PC-9 (cell line): ENCODE results near the gene INS. TPM values are rescaled to one million over a fixed set of nuclear protein-coding genes. Genes with fewer than 3 reads are reported as not detected.

Experiments used
- BruUV-seq: library from RNA; stranded (reverse); fragments of 400-500 nt; replicated peaks from 2 replicates; lab custom pipeline; 2021; lab: Mats Ljungman, UMichigan
- CTCF ChIA-PET: fragments of 300-600 bp; sonication (Branson Sonifier 250); formaldehyde crosslinking; loops from one replicate; lab custom pipeline; 2022; ENCODE audit warnings: antibody characterized with exemption; lab: Charles Lee
- POLR2A ChIA-PET: fragments of 300-600 bp; sonication (Branson Sonifier 250); formaldehyde crosslinking; loops from one replicate; lab custom pipeline; 2022; ENCODE audit warnings: antibody characterized with exemption; ENCODE audit not compliant: unreplicated experiment; lab: Charles Lee
- DNase-seq, 2 experiments: peaks; one replicate each; pipeline versions ENCODE4 v3.0.0 to v3.0.0-alpha.2; 2015 to 2022; ENCODE audit warnings: mixed read lengths in 1 of 2
- H2AFZ ChIP-seq: fragments of 200-600 bp; sonication (generic); 2 replicates; pipeline ENCODE4 v1.8.1; 2017; ENCODE audit warnings: antibody characterized with exemption
- H3F3A ChIP-seq: fragments of 200-600 bp; sonication (generic); 2 replicates; pipeline ENCODE4 v1.8.1; 2017; ENCODE audit warnings: antibody characterized with exemption, mild to moderate bottlenecking, low read depth; ENCODE audit not compliant: insufficient read depth
- H3K27ac ChIP-seq: fragments of 200-600 bp; sonication (generic); 2 replicates; pipeline ENCODE4 v1.6.1; 2016; ENCODE audit warnings: mixed run types
- H3K27me3 ChIP-seq: fragments of 200-600 bp; sonication (generic); 2 replicates; pipeline ENCODE4 v1.6.1; 2016; ENCODE audit warnings: low read depth, mixed run types; ENCODE audit not compliant: insufficient read depth
- H3K36me3 ChIP-seq: fragments of 200-600 bp; sonication (generic); 2 replicates; pipeline ENCODE4 v1.6.1; 2016; ENCODE audit warnings: low read depth, mixed run types
- H3K4me1 ChIP-seq: fragments of 200-600 bp; sonication (generic); replicated peaks from 2 replicates; pipeline ENCODE4 v1.6.1; 2016; ENCODE audit warnings: mixed run types; ENCODE audit not compliant: insufficient read depth
- H3K4me2 ChIP-seq: fragments of 200-600 bp; sonication (generic); 2 replicates; pipeline ENCODE4 v1.6.1; 2017; ENCODE audit warnings: mixed run types
- H3K4me3 ChIP-seq: fragments of 200-600 bp; sonication (generic); 2 replicates; pipeline ENCODE4 v1.6.1; 2016; ENCODE audit warnings: mixed run types
- H3K79me2 ChIP-seq: fragments of 200-600 bp; sonication (generic); 2 replicates; pipeline ENCODE4 v1.6.1; 2017; ENCODE audit warnings: low read depth, mixed run types
- H3K9me2 ChIP-seq: fragments of 200-600 bp; sonication (generic); 2 replicates; pipeline ENCODE4 v1.8.1; 2017; ENCODE audit warnings: mild to moderate bottlenecking; ENCODE audit not compliant: insufficient read depth
- H3K9me3 ChIP-seq: fragments of 200-600 bp; sonication (generic); 2 replicates; pipeline ENCODE4 v1.8.1; 2016; ENCODE audit warnings: low read depth; ENCODE audit not compliant: insufficient read depth
- H4K20me1 ChIP-seq: fragments of 200-600 bp; sonication (generic); 2 replicates; pipeline ENCODE4 v1.8.1; 2017; ENCODE audit not compliant: insufficient read depth
- CTCF ChIP-seq: fragments of 200-600 bp; sonication (generic); conservative IDR thresholded peaks from 2 replicates; pipeline ENCODE4 v1.6.1; 2017; ENCODE audit warnings: mixed run types, antibody characterized with exemption, mild to moderate bottlenecking, moderate library complexity
- EZH2 ChIP-seq: fragments of 200-600 bp; sonication (generic); IDR thresholded peaks from 2 replicates; pipeline ENCODE4 v1.8.0; 2017; ENCODE audit warnings: antibody characterized with exemption, low read depth
- intact Hi-C: fragments of 100-400 bp; cut with micrococcal nuclease; formaldehyde crosslinking; loops from one replicate; pipeline ENCODE4 v1.10.0; 2022; ENCODE audit not compliant: unreplicated experiment
- microRNA-seq: library from miRNA; unstranded; fragments of <30 nt; microRNA quantifications from one replicate; pipeline ENCODE4 v1.2.0, GENCODE V29; 2021; ENCODE audit warnings: borderline number of aligned reads, borderline replicate concordance
- total RNA-seq: library from RNA; stranded (reverse); gene quantifications from 2 replicates; pipeline ENCODE4 v1.2.3, GENCODE V29; 2021

The INS gene
- total RNA-seq, 1 experiment from 2014 or later: not detected

- Histone ChIP-seq H3K27me3 (no peaks in the 10 kb centered on the region; the same call in 1 of the 2 replicates), H2AFZ (no peak overlapping the region), H3K27ac (no peak overlapping the region), H3K4me3 (no peak overlapping the region), H4K20me1 (no peaks in the 10 kb centered on the region), H3K9me2 (no peaks in the 10 kb centered on the region), H3K4me2 (no peak overlapping the region), H3K9me3 (no peaks in the 10 kb centered on the region), H3K4me1 (no peaks in the 10 kb centered on the region), H3K36me3 (no peaks in the 10 kb centered on the region), H3K79me2 (no peaks in the 10 kb centered on the region), H3F3A (no peaks in the 10 kb centered on the region)
- no peak for TF ChIP-seq EZH2
- TF ChIP-seq CTCF: no peak
- BruUV-seq: no TSS peak
- POLR2A ChIA-PET: no interaction called here
- intact Hi-C loops: no loop called here
- no peak for DNase-seq
- CTCF ChIA-PET: no interaction called here
Measured at GRCh38 chr11:2113776-2114175, 47.2 kb downstream of the INS start.

- ChIA-PET CTCF (no interaction called here), POLR2A (no interaction called here)
- Histone ChIP-seq H3F3A (no peaks in the 10 kb centered on the region), H4K20me1 (no peaks in the 10 kb centered on the region), H3K4me1 (no peaks in the 10 kb centered on the region), H3K9me3 (no peaks in the 10 kb centered on the region), H2AFZ (no peak overlapping the region), H3K4me2 (no peak overlapping the region), H3K27ac (no peak overlapping the region), H3K79me2 (no peaks in the 10 kb centered on the region), H3K4me3 (no peak overlapping the region), H3K9me2 (no peaks in the 10 kb centered on the region), H3K27me3 (no peaks in the 10 kb centered on the region), H3K36me3 (no peaks in the 10 kb centered on the region)
- DNase-seq: no peak
- intact Hi-C loops: no loop called here
- TF ChIP-seq CTCF (no peak), EZH2 (no peak)
- BruUV-seq: no TSS peak
Measured at GRCh38 chr11:2110521-2110920, 50.5 kb downstream of the INS start.

Small RNAs within 50 kb of the gene (microRNA-seq; reads per million reads assigned to microRNA genes)
- gene MIR4686: not detected
- gene MIR483: not detected

Other genes with a start within 250 kb of the INS start
- 0.60 TPM in 1 of 2 replicates, not detected in the other for gene TNNT3, start 241.5 kb downstream of the INS start, total RNA-seq
- 66.4 and 76.3 TPM in 2 replicates for gene MRPL23, start 213.9 kb downstream of the INS start, total RNA-seq
- gene H19, start 163.4 kb downstream of the INS start, total RNA-seq: 0.26 and 0.53 TPM in 2 replicates
- gene IGF2, start 21.8 kb downstream of the INS start, total RNA-seq: 0.15 and 0.24 TPM in 2 replicates
- gene TH, start 10.6 kb upstream of the INS start, total RNA-seq: 2.2 and 2.5 TPM in 2 replicates
- not detected in 2 replicates for gene ASCL2, start 109.4 kb upstream of the INS start, total RNA-seq
- gene C11orf21, start 140.7 kb upstream of the INS start, total RNA-seq: not detected in 2 replicates
- gene TSPAN32, start 140.8 kb upstream of the INS start, total RNA-seq: not detected in 2 replicates
- 180 and 231 TPM in 2 replicates for gene CD81, start 216.1 kb upstream of the INS start, total RNA-seq
- gene TSSC4, start 239.5 kb upstream of the INS start, total RNA-seq: 35.6 and 49.3 TPM in 2 replicates